HepG2 (cell line): ENCODE data around the gene TIMM23. TPM values are rescaled to one million over a fixed set of nuclear protein-coding genes. Genes with fewer than 3 reads are reported as not detected.

Source experiments
- NBN ChIP-seq: fragments of 450-650 bp; conservative IDR thresholded peaks from 2 replicates; pipeline ENCODE4 v1.6.1; 2017
- NFIB ChIP-seq: sonication (generic); formaldehyde crosslinking; IDR thresholded peaks from 2 replicates; pipeline ENCODE4 v1.9.0; 2021; ENCODE audit warnings: missing genetic modification reagents, mild to moderate bottlenecking, borderline replicate concordance
- PRMT3 ChIP-seq: sonication (generic); formaldehyde crosslinking; IDR thresholded peaks from 2 replicates; pipeline ENCODE4 v1.8.1; 2022; ENCODE audit warnings: low read depth, mild to moderate bottlenecking, moderate library complexity, missing genetic modification reagents, borderline replicate concordance
- RXRB ChIP-seq: IDR thresholded peaks from 2 replicates; pipeline ENCODE4 v1.6.1; 2016; ENCODE audit warnings: borderline replicate concordance, missing genetic modification reagents, missing compliant biosample characterization
- SIX1 ChIP-seq: sonication (generic); formaldehyde crosslinking; IDR thresholded peaks from 2 replicates; pipeline ENCODE4 v1.4.0; 2020; ENCODE audit warnings: missing genetic modification reagents, borderline replicate concordance
- ZC3H4 ChIP-seq: sonication (generic); formaldehyde crosslinking; IDR thresholded peaks from 2 replicates; pipeline ENCODE4 v1.4.0; 2020; ENCODE audit warnings: missing genetic modification reagents, borderline replicate concordance
- ZKSCAN8 ChIP-seq: IDR thresholded peaks from 2 replicates; pipeline ENCODE4 v1.6.1; 2016; ENCODE audit warnings: borderline replicate concordance, missing genetic modification reagents, missing compliant biosample characterization
- ZNF3 ChIP-seq: IDR thresholded peaks from 2 replicates; pipeline ENCODE4 v1.7.0; 2017; ENCODE audit warnings: inconsistent platforms
- ZNF34 ChIP-seq: sonication (generic); formaldehyde crosslinking; IDR thresholded peaks from 2 replicates; pipeline ENCODE4 v1.4.0; 2020; ENCODE audit warnings: mild to moderate bottlenecking, missing genetic modification reagents, borderline replicate concordance
- ZNF543 ChIP-seq: sonication (generic); formaldehyde crosslinking; IDR thresholded peaks from 2 replicates; pipeline ENCODE4 v1.4.0; 2020; ENCODE audit warnings: mild to moderate bottlenecking, missing genetic modification reagents
- ZNF562 ChIP-seq: sonication (generic); formaldehyde crosslinking; IDR thresholded peaks from 2 replicates; pipeline ENCODE4 v1.8.0; 2022; ENCODE audit warnings: missing genetic modification reagents, borderline replicate concordance
- ZNF644 ChIP-seq: IDR thresholded peaks from 2 replicates; pipeline ENCODE4 v1.6.1; 2016; ENCODE audit warnings: low read depth
- ZNF652 ChIP-seq: IDR thresholded peaks from 2 replicates; pipeline ENCODE4 v1.6.1; 2016; ENCODE audit warnings: low read depth, borderline replicate concordance
- polyA plus RNA-seq, 8 experiments: library from polyadenylated mRNA; depleted of rRNA in 3 of 8; stranded (reverse) in 7 of 8; unstranded in 1 of 8; fragments of >200 nt; fragmentation: Illumina TruSeq in 4 of 8; extraction: Trizol in 4 of 8; gene quantifications; 2 replicates each; pipeline versions ENCODE4 v1.2.1 to v1.2.3, GENCODE V29; 2011 to 2016; ENCODE audit warnings: low read depth in 4 of 8, missing spikeins in 1 of 8, mixed read lengths in 1 of 8; ENCODE audit not compliant: insufficient read depth in 1 of 8
- total RNA-seq, 5 experiments: library from RNA; depleted of rRNA; stranded (reverse); fragments of >200 nt; fragmentation: Illumina TruSeq; extraction: Trizol; gene quantifications; 2 replicates each; pipeline ENCODE4 v1.2.3, GENCODE V29; 2016; ENCODE audit warnings: low read depth in 1 of 5
- TF ChIP-seq, protein P1 (sequence below): sonication (generic); formaldehyde crosslinking; IDR thresholded peaks from 2 replicates; pipeline ENCODE4 v1.5.0; 2020; ENCODE audit warnings: mild to moderate bottlenecking, missing genetic modification reagents
- TF ChIP-seq, protein P2 (sequence below): IDR thresholded peaks from 2 replicates; pipeline ENCODE4 v1.6.1; 2012; ENCODE audit warnings: low read depth, low read length, improper control_type of control experiment
- TF ChIP-seq, protein P3 (sequence below): sonication (generic); formaldehyde crosslinking; IDR thresholded peaks from 2 replicates; pipeline ENCODE4 v1.5.1; 2020; ENCODE audit warnings: mild to moderate bottlenecking, missing genetic modification reagents, moderate library complexity
- TF ChIP-seq, protein P4 (sequence below): fragments of 450-650 bp; IDR thresholded peaks from 2 replicates; pipeline ENCODE4 v1.6.1; 2016
- TF ChIP-seq, protein P5 (sequence below): IDR thresholded peaks from 2 replicates; pipeline ENCODE4 v1.6.1; 2016; ENCODE audit warnings: control low read depth
- TF ChIP-seq, protein P6 (sequence below): sonication (generic); formaldehyde crosslinking; conservative IDR thresholded peaks from 2 replicates; pipeline ENCODE4 v1.4.0; 2020; ENCODE audit warnings: missing genetic modification reagents

Gene TIMM23
- total and polyA plus RNA-seq, 2 of the 13 experiments (the other 11 are each of a cell fraction or from before 2014, with no cell fraction given) = 80.2 to 98.6 TPM

DNA sequence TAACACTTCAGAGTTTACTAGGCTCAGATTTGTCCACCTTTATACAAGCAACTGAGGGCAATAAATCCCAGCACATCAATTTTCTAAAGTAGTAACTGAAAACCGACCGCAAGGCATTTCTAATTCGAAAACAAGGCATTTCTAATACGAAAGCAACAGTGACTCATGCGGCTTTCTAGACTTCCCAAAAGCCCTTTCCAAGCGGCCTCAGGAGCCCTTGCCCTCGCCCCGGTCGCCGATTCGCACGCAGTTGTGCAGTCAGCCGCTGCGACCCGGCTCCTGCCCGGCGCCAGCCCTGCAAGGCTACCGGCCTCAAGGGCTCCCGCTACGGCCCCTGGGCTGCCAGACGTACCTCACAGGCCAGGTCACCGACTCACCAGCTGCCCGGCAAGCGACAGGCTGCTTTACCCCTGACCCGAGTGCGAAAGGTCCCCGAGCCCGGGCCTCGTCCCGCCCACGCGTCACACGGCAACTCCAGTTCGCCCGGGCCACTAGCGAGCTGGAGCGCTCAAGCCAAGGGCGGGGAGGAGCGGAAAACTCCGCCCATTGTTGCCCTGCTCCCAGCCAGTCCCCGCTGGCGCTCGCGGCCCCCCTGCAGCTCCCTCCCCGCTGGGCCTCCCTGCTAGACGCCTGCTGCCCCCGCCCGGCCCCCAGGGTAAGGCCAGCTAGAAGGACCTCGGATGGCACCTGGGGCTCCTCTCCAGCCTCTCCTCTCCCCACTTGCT lies 50.9 kb downstream of the TIMM23 start (continued):
- TF ChIP-seq, protein P1, sequence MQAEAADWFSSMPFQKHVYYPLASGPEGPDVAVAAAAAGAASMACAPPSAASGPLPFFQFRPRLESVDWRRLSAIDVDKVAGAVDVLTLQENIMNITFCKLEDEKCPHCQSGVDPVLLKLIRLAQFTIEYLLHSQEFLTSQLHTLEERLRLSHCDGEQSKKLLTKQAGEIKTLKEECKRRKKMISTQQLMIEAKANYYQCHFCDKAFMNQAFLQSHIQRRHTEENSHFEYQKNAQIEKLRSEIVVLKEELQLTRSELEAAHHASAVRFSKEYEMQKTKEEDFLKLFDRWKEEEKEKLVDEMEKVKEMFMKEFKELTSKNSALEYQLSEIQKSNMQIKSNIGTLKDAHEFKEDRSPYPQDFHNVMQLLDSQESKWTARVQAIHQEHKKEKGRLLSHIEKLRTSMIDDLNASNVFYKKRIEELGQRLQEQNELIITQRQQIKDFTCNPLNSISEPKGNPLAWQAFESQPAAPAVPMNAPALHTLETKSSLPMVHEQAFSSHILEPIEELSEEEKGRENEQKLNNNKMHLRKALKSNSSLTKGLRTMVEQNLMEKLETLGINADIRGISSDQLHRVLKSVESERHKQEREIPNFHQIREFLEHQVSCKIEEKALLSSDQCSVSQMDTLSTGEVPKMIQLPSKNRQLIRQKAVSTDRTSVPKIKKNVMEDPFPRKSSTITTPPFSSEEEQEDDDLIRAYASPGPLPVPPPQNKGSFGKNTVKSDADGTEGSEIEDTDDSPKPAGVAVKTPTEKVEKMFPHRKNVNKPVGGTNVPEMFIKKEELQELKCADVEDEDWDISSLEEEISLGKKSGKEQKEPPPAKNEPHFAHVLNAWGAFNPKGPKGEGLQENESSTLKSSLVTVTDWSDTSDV (CRISPR knock-in tag) = 0 out of 2 replicates have a peak, but pooled peaks have one; percentile 73
- peak; percentile 23; the same call in 1 of the 2 replicates for TF ChIP-seq SIX1 (CRISPR knock-in tag)
- no peak; the same call in 1 of the 2 replicates for TF ChIP-seq ZKSCAN8
- no peak for TF ChIP-seq ZNF3
- TF ChIP-seq ZNF562 (CRISPR knock-in tag) = no peak
- TF ChIP-seq, protein P2, sequence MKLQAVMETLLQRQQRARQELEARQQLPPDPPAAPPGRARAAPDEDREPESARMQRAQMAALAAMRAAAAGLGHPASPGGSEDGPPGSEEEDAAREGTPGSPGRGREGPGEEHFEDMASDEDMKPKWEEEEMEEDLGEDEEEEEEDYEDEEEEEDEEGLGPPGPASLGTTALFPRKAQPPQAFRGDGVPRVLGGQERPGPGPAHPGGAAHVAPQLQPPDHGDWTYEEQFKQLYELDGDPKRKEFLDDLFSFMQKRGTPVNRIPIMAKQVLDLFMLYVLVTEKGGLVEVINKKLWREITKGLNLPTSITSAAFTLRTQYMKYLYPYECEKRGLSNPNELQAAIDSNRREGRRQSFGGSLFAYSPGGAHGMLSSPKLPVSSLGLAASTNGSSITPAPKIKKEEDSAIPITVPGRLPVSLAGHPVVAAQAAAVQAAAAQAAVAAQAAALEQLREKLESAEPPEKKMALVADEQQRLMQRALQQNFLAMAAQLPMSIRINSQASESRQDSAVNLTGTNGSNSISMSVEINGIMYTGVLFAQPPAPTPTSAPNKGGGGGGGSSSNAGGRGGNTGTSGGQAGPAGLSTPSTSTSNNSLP = 0 out of 2 replicates have a peak, but pooled peaks have one; percentile 39
- TF ChIP-seq, protein P3, sequence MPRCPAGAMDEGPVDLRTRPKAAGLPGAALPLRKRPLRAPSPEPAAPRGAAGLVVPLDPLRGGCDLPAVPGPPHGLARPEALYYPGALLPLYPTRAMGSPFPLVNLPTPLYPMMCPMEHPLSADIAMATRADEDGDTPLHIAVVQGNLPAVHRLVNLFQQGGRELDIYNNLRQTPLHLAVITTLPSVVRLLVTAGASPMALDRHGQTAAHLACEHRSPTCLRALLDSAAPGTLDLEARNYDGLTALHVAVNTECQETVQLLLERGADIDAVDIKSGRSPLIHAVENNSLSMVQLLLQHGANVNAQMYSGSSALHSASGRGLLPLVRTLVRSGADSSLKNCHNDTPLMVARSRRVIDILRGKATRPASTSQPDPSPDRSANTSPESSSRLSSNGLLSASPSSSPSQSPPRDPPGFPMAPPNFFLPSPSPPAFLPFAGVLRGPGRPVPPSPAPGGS (CRISPR knock-in tag) = peak; percentile 85; the same call in 1 of the 2 replicates
- TF ChIP-seq, protein P4, sequence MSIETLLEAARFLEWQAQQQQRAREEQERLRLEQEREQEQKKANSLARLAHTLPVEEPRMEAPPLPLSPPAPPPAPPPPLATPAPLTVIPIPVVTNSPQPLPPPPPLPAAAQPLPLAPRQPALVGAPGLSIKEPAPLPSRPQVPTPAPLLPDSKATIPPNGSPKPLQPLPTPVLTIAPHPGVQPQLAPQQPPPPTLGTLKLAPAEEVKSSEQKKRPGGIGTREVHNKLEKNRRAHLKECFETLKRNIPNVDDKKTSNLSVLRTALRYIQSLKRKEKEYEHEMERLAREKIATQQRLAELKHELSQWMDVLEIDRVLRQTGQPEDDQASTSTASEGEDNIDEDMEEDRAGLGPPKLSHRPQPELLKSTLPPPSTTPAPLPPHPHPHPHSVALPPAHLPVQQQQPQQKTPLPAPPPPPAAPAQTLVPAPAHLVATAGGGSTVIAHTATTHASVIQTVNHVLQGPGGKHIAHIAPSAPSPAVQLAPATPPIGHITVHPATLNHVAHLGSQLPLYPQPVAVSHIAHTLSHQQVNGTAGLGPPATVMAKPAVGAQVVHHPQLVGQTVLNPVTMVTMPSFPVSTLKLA = peak; percentile 57
- TF ChIP-seq ZNF652 = peak; percentile 46; the same call in 1 of the 2 replicates
- 0 out of 2 replicates have a peak, but pooled peaks have one; percentile 34 for TF ChIP-seq ZNF543 (CRISPR knock-in tag)
- TF ChIP-seq ZC3H4 (CRISPR knock-in tag) = peak; percentile 72; the same call in 1 of the 2 replicates
- TF ChIP-seq ZNF644 (CRISPR knock-in tag) = no peak
- TF ChIP-seq RXRB (CRISPR knock-in tag) = peak; percentile 87
- TF ChIP-seq NFIB = no peak
- no peak; the same call in 1 of the 2 replicates for TF ChIP-seq PRMT3 (CRISPR knock-in tag)
- TF ChIP-seq, protein P5, sequence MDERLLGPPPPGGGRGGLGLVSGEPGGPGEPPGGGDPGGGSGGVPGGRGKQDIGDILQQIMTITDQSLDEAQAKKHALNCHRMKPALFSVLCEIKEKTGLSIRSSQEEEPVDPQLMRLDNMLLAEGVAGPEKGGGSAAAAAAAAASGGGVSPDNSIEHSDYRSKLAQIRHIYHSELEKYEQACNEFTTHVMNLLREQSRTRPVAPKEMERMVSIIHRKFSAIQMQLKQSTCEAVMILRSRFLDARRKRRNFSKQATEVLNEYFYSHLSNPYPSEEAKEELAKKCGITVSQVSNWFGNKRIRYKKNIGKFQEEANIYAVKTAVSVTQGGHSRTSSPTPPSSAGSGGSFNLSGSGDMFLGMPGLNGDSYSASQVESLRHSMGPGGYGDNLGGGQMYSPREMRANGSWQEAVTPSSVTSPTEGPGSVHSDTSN (CRISPR knock-in tag) = no peak
- no peak for TF ChIP-seq ZNF34 (CRISPR knock-in tag)
- TF ChIP-seq, protein P6, sequence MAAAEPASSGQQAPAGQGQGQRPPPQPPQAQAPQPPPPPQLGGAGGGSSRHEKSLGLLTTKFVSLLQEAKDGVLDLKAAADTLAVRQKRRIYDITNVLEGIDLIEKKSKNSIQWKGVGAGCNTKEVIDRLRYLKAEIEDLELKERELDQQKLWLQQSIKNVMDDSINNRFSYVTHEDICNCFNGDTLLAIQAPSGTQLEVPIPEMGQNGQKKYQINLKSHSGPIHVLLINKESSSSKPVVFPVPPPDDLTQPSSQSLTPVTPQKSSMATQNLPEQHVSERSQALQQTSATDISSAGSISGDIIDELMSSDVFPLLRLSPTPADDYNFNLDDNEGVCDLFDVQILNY (CRISPR knock-in tag) = no peak
- no peak for TF ChIP-seq NBN
